IMR-90 (cell line): ENCODE results near the gene FRMD4B. TPM values are rescaled to one million over a fixed set of nuclear protein-coding genes. Genes with fewer than 3 reads are reported as not detected.

ENCODE experiments used
- ATAC-seq: fragments of 200-7000 bp; cut with Tn5 transposase; 2 replicates; pipeline ENCODE4 v1.9.1; 2020; ENCODE audit warnings: low read depth, mild to moderate bottlenecking, moderate library complexity
- BruUV-seq: library from RNA; stranded (reverse); fragments of 400-500 nt; replicated peaks from 2 replicates; lab custom pipeline; 2021; lab: Mats Ljungman, UMichigan
- CTCF ChIA-PET: fragments of 300-600 bp; formaldehyde crosslinking; extraction: SDS; loops from one replicate; lab custom pipeline; 2021; ENCODE audit warnings: antibody characterized with exemption; lab: Yijun Ruan, JAX
- POLR2A ChIA-PET: fragments of 300-600 bp; sonication (Branson Sonifier 250); formaldehyde crosslinking; loops from one replicate; lab custom pipeline; 2022; ENCODE audit warnings: antibody characterized with exemption; ENCODE audit not compliant: unreplicated experiment; lab: Charles Lee
- DNase-seq: peaks from one replicate; pipeline ENCODE4 v3.0.0; 2013
- H2AFZ ChIP-seq: replicated peaks from 2 replicates; pipeline ENCODE3; 2013; ENCODE audit warnings: low read length, mild to moderate bottlenecking; ENCODE audit not compliant: poor library complexity
- H2AK5ac ChIP-seq: 2 replicates; pipeline ENCODE4 v1.6.1; 2013; ENCODE audit warnings: low read depth, low read length, inconsistent platforms
- H2AK9ac ChIP-seq: replicated peaks from 2 replicates; pipeline ENCODE3; 2013; ENCODE audit warnings: mild to moderate bottlenecking, low read depth, low read length, moderate library complexity; ENCODE audit not compliant: poor library complexity
- H2BK120ac ChIP-seq: 2 replicates; pipeline ENCODE4 v1.6.1; 2013; ENCODE audit warnings: low read depth, low read length, inconsistent platforms
- H2BK15ac ChIP-seq: 3 replicates; pipeline ENCODE4 v1.6.1; 2013; ENCODE audit warnings: low read depth, low read length, inconsistent platforms
- H2BK20ac ChIP-seq: 2 replicates; pipeline ENCODE4 v1.6.1; 2013; ENCODE audit warnings: low read depth, mild to moderate bottlenecking, inconsistent platforms, low read length, moderate library complexity
- H2BK5ac ChIP-seq: 2 replicates; pipeline ENCODE4 v1.6.1; 2013; ENCODE audit warnings: mild to moderate bottlenecking, low read depth, low read length, inconsistent platforms; ENCODE audit not compliant: poor library complexity, severe bottlenecking
- H3K14ac ChIP-seq: replicated peaks from 2 replicates; pipeline ENCODE4 v1.6.1; 2013; ENCODE audit warnings: low read depth, low read length, inconsistent platforms
- H3K18ac ChIP-seq: 2 replicates; pipeline ENCODE4 v1.6.1; 2013; ENCODE audit warnings: low read depth, low read length, control low read depth
- H3K23ac ChIP-seq: 2 replicates; pipeline ENCODE4 v1.6.1; 2013; ENCODE audit warnings: low read depth, low read length, inconsistent platforms
- H3K27ac ChIP-seq: 2 replicates; pipeline ENCODE4 v1.5.1; 2013; ENCODE audit warnings: mild to moderate bottlenecking, control low read depth, low read length; ENCODE audit not compliant: insufficient read depth
- H3K27me3 ChIP-seq: 2 replicates; pipeline ENCODE4 v1.6.1; 2013; ENCODE audit warnings: low read length; ENCODE audit not compliant: control insufficient read depth, insufficient read depth
- H3K36me3 ChIP-seq: 2 replicates; pipeline ENCODE4 v1.6.1; 2013; ENCODE audit warnings: low read length, mixed read lengths; ENCODE audit not compliant: control insufficient read depth, insufficient read depth
- H3K4ac ChIP-seq: 2 replicates; pipeline ENCODE4 v1.6.1; 2013; ENCODE audit warnings: low read depth, low read length, inconsistent platforms
- H3K4me1 ChIP-seq: 2 replicates; pipeline ENCODE4 v1.6.1; 2013; ENCODE audit warnings: low read length, mixed read lengths; ENCODE audit not compliant: control insufficient read depth, insufficient read depth
- H3K4me2 ChIP-seq: 2 replicates; pipeline ENCODE4 v1.6.1; 2013; ENCODE audit warnings: low read depth, mild to moderate bottlenecking, control low read depth, low read length, moderate library complexity
- H3K4me3 ChIP-seq: 2 replicates; pipeline ENCODE4 v1.5.1; 2013; ENCODE audit warnings: low read depth, mild to moderate bottlenecking, control low read depth, low read length, moderate library complexity; ENCODE audit not compliant: insufficient read depth
- H3K56ac ChIP-seq: 2 replicates; pipeline ENCODE4 v1.6.1; 2013; ENCODE audit warnings: low read length, inconsistent platforms; ENCODE audit not compliant: insufficient read depth; ENCODE audit errors: extremely low read depth
- H3K79me1 ChIP-seq, 2 experiments: 2 replicates each; pipeline ENCODE4 v1.6.1; 2013; ENCODE audit warnings: low read length in 2 of 2, inconsistent platforms in 1 of 2, low read depth in 1 of 2
- H3K9ac ChIP-seq: 2 replicates; pipeline ENCODE4 v1.6.1; 2013; ENCODE audit warnings: low read depth, low read length, control low read depth
- H3K9me1 ChIP-seq: 2 replicates; pipeline ENCODE4 v1.6.1; 2013; ENCODE audit warnings: low read length, inconsistent platforms; ENCODE audit not compliant: insufficient read depth
- H3K9me3 ChIP-seq: 2 replicates; pipeline ENCODE4 v1.6.1; 2013; ENCODE audit warnings: low read length; ENCODE audit not compliant: control insufficient read depth, insufficient read depth
- H4K20me1 ChIP-seq: 2 replicates; pipeline ENCODE4 v1.6.1; 2013; ENCODE audit warnings: low read length, inconsistent platforms; ENCODE audit not compliant: insufficient read depth
- H4K5ac ChIP-seq: 2 replicates; pipeline ENCODE4 v1.6.1; 2013; ENCODE audit warnings: mild to moderate bottlenecking, low read depth, low read length, control low read depth
- H4K8ac ChIP-seq, 2 experiments: 2 replicates each; pipeline ENCODE4 v1.6.1; 2013; ENCODE audit warnings: low read depth in 2 of 2, low read length in 2 of 2, control low read depth in 1 of 2, inconsistent platforms in 1 of 2
- H4K91ac ChIP-seq: 2 replicates; pipeline ENCODE4 v1.6.1; 2013; ENCODE audit warnings: low read depth, low read length, inconsistent platforms; ENCODE audit not compliant: insufficient read depth
- BHLHE40 ChIP-seq: fragments of 150-350 bp; IDR thresholded peaks from 2 replicates; pipeline ENCODE4 v1.6.1; 2016; ENCODE audit warnings: mild to moderate bottlenecking, low read depth, low read length
- CEBPB ChIP-seq: IDR thresholded peaks from 2 replicates; pipeline ENCODE4 v1.6.1; 2012; ENCODE audit warnings: low read depth, low read length, improper control_type of control experiment
- CHD1 ChIP-seq: IDR thresholded peaks from 2 replicates; pipeline ENCODE4 v1.6.1; 2012; ENCODE audit warnings: low read depth, low read length, improper control_type of control experiment
- CTCF ChIP-seq: conservative IDR thresholded peaks from 2 replicates; pipeline ENCODE4 v1.5.1; 2012; ENCODE audit warnings: mild to moderate bottlenecking, low read depth, low read length, improper control_type of control experiment
- ELK1 ChIP-seq: fragments of 150-350 bp; IDR thresholded peaks from 2 replicates; pipeline ENCODE4 v1.6.1; 2016; ENCODE audit warnings: low read depth, mild to moderate bottlenecking, low read length, moderate library complexity, borderline replicate concordance
- FOS ChIP-seq: fragments of 150-350 bp; IDR thresholded peaks from 2 replicates; pipeline ENCODE4 v1.6.1; 2016; ENCODE audit warnings: low read depth, low read length
- MAFK ChIP-seq: IDR thresholded peaks from 2 replicates; pipeline ENCODE4 v1.6.1; 2012; ENCODE audit warnings: low read depth, low read length, improper control_type of control experiment
- MAZ ChIP-seq: IDR thresholded peaks from 2 replicates; pipeline ENCODE4 v1.6.1; 2012; ENCODE audit warnings: low read depth, mild to moderate bottlenecking, low read length, improper control_type of control experiment, moderate library complexity, borderline replicate concordance
- MXI1 ChIP-seq: IDR thresholded peaks from 2 replicates; pipeline ENCODE4 v1.6.1; 2012; ENCODE audit warnings: low read depth, mild to moderate bottlenecking, low read length, moderate library complexity, borderline replicate concordance
- NFE2L2 ChIP-seq: fragments of 150-350 bp; IDR thresholded peaks from 2 replicates; pipeline ENCODE4 v1.6.1; 2016; ENCODE audit warnings: low read depth, mild to moderate bottlenecking, low read length
- POLR2A ChIP-seq: IDR thresholded peaks from 2 replicates; pipeline ENCODE4 v1.6.1; 2012; ENCODE audit warnings: mild to moderate bottlenecking, low read depth, low read length
- RAD21 ChIP-seq: IDR thresholded peaks from 2 replicates; pipeline ENCODE4 v1.6.1; 2012; ENCODE audit warnings: low read length, improper control_type of control experiment
- RCOR1 ChIP-seq: IDR thresholded peaks from 2 replicates; pipeline ENCODE4 v1.6.1; 2012; ENCODE audit warnings: mild to moderate bottlenecking, low read length, improper control_type of control experiment; ENCODE audit not compliant: insufficient replicate concordance
- RFX5 ChIP-seq: IDR thresholded peaks from 2 replicates; pipeline ENCODE4 v1.8.0; 2012; ENCODE audit warnings: low read depth, mild to moderate bottlenecking, low read length, moderate library complexity
- SMC3 ChIP-seq: fragments of 150-350 bp; IDR thresholded peaks from 2 replicates; pipeline ENCODE4 v1.6.1; 2016; ENCODE audit warnings: low read depth, mild to moderate bottlenecking, antibody characterized with exemption, low read length, moderate library complexity
- WGBS, 2 experiments: methylation state at CpG; one replicate each; pipeline versions ENCODE4 v1.1.5 to v1.1.7; 2013; ENCODE audit warnings: missing lambda C conversion rate in 2 of 2; ENCODE audit not compliant: insufficient read length in 1 of 2; ENCODE audit errors: extremely low coverage in 2 of 2; 5-methylcytosine and 5-hydroxymethylcytosine counted together
- dilution Hi-C: fragments of 300-500 bp; cut with HindIII; formaldehyde crosslinking; loops from one replicate; pipeline ENCODE4 v1.14.3; 2018; ENCODE audit warnings: low sequenced_read_pairs; ENCODE audit not compliant: unreplicated experiment
- in situ Hi-C: fragments of 300-500 bp; cut with MboI; formaldehyde crosslinking; loops from 3 replicates; pipeline ENCODE4 v1.14.3; 2019; ENCODE audit warnings: low sequenced_read_pairs, inconsistent platforms, mixed read lengths
- intact Hi-C: fragments of 100-400 bp; cut with micrococcal nuclease; formaldehyde crosslinking; loops from 2 replicates; pipeline ENCODE4 v1.10.0; 2022
- polyA plus RNA-seq, 3 experiments: library from polyadenylated mRNA; depleted of rRNA; stranded (reverse); fragments of >200 nt; gene quantifications; 2 replicates each; pipeline ENCODE4 v1.2.3, GENCODE V29; 2012; ENCODE audit warnings: low replicate concordance in 1 of 3
- total RNA-seq: library from RNA; depleted of rRNA; stranded (reverse); fragments of >200 nt; gene quantifications from 2 replicates; pipeline ENCODE4 v1.2.3, GENCODE V29; 2012
- TF ChIP-seq, protein P1 (sequence below): fragments of 150-350 bp; IDR thresholded peaks from 2 replicates; pipeline ENCODE4 v1.6.1; 2017; ENCODE audit warnings: mild to moderate bottlenecking, antibody characterized with exemption, low read length, low read depth

The FRMD4B gene
- total and polyA plus RNA-seq, 2 of the 4 experiments (the other 2 are of a cell fraction) = 0.14 to 0.36 TPM

GRCh38 chr3:69408542-69408941 is 22.7 kb upstream of the FRMD4B start:
- no TSS peak for BruUV-seq
- dilution Hi-C loops (no loop called here), in situ Hi-C loops (no loop called here), intact Hi-C loops (no loop called here)
- no peaks in the 10 kb centered on the region for H3K4me1 ChIP-seq
- H2AFZ ChIP-seq = no peak overlapping the region
- H3K4ac ChIP-seq = no peak overlapping the region
- no peaks in the 10 kb centered on the region for H3K9me1 ChIP-seq
- TF ChIP-seq CEBPB (no peak), RCOR1 (no peak), MXI1 (no peak), MAZ (no peak), CHD1 (no peak), MAFK (no peak), SMC3 (no peak), CTCF (no peak), RFX5 (no peak), RAD21 (no peak), FOS (no peak), BHLHE40 (no peak), NFE2L2 (no peak), POLR2A (no peak), ELK1 (no peak)
- TF ChIP-seq, protein P1, sequence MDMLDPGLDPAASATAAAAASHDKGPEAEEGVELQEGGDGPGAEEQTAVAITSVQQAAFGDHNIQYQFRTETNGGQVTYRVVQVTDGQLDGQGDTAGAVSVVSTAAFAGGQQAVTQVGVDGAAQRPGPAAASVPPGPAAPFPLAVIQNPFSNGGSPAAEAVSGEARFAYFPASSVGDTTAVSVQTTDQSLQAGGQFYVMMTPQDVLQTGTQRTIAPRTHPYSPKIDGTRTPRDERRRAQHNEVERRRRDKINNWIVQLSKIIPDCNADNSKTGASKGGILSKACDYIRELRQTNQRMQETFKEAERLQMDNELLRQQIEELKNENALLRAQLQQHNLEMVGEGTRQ = no peak
- no peak overlapping the region for H2BK15ac ChIP-seq
- H2AK5ac ChIP-seq = no peak overlapping the region
- no peak overlapping the region for H3K27ac ChIP-seq
- no peak overlapping the region for H4K91ac ChIP-seq
- ATAC-seq (no peak), DNase-seq (no peak)
- no peak overlapping the region for H2BK20ac ChIP-seq
- no peaks in the 10 kb centered on the region for H4K20me1 ChIP-seq
- H2BK120ac ChIP-seq = no peak overlapping the region
- H3K14ac ChIP-seq = no peak overlapping the region
- no peak overlapping the region for H4K5ac ChIP-seq
- no peaks in the 10 kb centered on the region for H3K79me1 ChIP-seq
- H3K56ac ChIP-seq = no peak overlapping the region
- ChIA-PET CTCF (no interaction called here), POLR2A (no interaction called here)
- H3K9me3 ChIP-seq = no peaks in the 10 kb centered on the region
- H3K4me3 ChIP-seq = no peak overlapping the region
- no peak overlapping the region for H2AK9ac ChIP-seq
- H3K23ac ChIP-seq = no peak overlapping the region
- no peak overlapping the region for H3K18ac ChIP-seq
- no peak overlapping the region for H3K9ac ChIP-seq
- no peak overlapping the region for H2BK5ac ChIP-seq
- 44% methylated on average over 4 of the region's 5 CpGs; no CpG with 5 or more reads in 1 of the 2 experiments for WGBS, 2 experiments
- no peaks in the 10 kb centered on the region for H3K36me3 ChIP-seq
- H4K8ac ChIP-seq = no peak overlapping the region
- H3K27me3 ChIP-seq = peaks cover 1% of the 10 kb centered on the region
- no peak overlapping the region for H3K4me2 ChIP-seq
